Vagina (tissue), 2 donors: Measurements from ENCODE around the gene EFCAB9. TPM values are rescaled to one million over a fixed set of nuclear protein-coding genes. Genes with fewer than 3 reads are reported as not detected.
"Not testable (repeated sequence)": the region's sequence is repeated elsewhere in the genome, so short reads cannot be mapped to it uniquely, and the experiment has no call there.

ENCODE experiments used
- DNase-seq, 2 donors: peaks; one replicate each; pipeline ENCODE4 v3.0.0-alpha.2; 2017; ENCODE audit errors: extremely low spot score in 2 of 2
- H3K27ac ChIP-seq: fragments of 200-600 bp; sonication (generic); one replicate; pipeline ENCODE4 v1.5.1; 2019
- H3K27me3 ChIP-seq: fragments of 200-600 bp; sonication (generic); one replicate; pipeline ENCODE4 v1.5.1; 2019
- H3K36me3 ChIP-seq, 2 donors: fragments of 200-600 bp; sonication (generic); one replicate each; pipeline ENCODE4 v1.5.1; 2017 to 2019
- H3K4me1 ChIP-seq: fragments of 200-600 bp; sonication (generic); one replicate; pipeline ENCODE4 v1.5.1; 2019
- H3K4me3 ChIP-seq, 2 donors: fragments of 200-600 bp; sonication (generic); 1 replicate in 1 of 2; 2 replicates in 1 of 2; pipeline ENCODE4 v1.5.1; 2016 to 2019
- H3K9me3 ChIP-seq: fragments of 200-600 bp; sonication (generic); one replicate; pipeline ENCODE4 v1.5.1; 2019
- POLR2A ChIP-seq, 2 donors: fragments of 450-650 bp; IDR thresholded peaks; one replicate each; pipeline ENCODE4 v1.6.1; 2017; ENCODE audit warnings: antibody characterized with exemption in 2 of 2, mild to moderate bottlenecking in 2 of 2, moderate library complexity in 2 of 2
- POLR2AphosphoS5 ChIP-seq, 2 donors: sonication (generic); formaldehyde crosslinking; IDR thresholded peaks; one replicate each; pipeline ENCODE4 v1.9.0; 2017; ENCODE audit warnings: antibody characterized with exemption in 2 of 2, mild to moderate bottlenecking in 2 of 2, low read depth in 1 of 2; ENCODE audit not compliant: insufficient read depth in 1 of 2
- intact Hi-C: fragments of 100-400 bp; cut with DNase I; formaldehyde crosslinking; loops from one replicate; pipeline ENCODE4 v1.15.1; 2023
- total RNA-seq: library from RNA; depleted of rRNA; stranded (reverse); fragments of >200 nt; gene quantifications from one replicate; pipeline ENCODE4 v1.2.3, GENCODE V29; 2016
- TF ChIP-seq, protein P1 (sequence below), 3 experiments: fragments of 450-650 bp in 2 of 3; fragments of 200-600 bp in 1 of 3; sonication (generic) in 1 of 3; IDR thresholded peaks; one replicate each; pipeline ENCODE4 v1.5.1; 2017 to 2019; ENCODE audit warnings: antibody characterized with exemption in 3 of 3, mild to moderate bottlenecking in 2 of 3, moderate library complexity in 2 of 3

Gene EFCAB9
- total RNA-seq, 1 donor from 2014 or later: not detected

DNA sequence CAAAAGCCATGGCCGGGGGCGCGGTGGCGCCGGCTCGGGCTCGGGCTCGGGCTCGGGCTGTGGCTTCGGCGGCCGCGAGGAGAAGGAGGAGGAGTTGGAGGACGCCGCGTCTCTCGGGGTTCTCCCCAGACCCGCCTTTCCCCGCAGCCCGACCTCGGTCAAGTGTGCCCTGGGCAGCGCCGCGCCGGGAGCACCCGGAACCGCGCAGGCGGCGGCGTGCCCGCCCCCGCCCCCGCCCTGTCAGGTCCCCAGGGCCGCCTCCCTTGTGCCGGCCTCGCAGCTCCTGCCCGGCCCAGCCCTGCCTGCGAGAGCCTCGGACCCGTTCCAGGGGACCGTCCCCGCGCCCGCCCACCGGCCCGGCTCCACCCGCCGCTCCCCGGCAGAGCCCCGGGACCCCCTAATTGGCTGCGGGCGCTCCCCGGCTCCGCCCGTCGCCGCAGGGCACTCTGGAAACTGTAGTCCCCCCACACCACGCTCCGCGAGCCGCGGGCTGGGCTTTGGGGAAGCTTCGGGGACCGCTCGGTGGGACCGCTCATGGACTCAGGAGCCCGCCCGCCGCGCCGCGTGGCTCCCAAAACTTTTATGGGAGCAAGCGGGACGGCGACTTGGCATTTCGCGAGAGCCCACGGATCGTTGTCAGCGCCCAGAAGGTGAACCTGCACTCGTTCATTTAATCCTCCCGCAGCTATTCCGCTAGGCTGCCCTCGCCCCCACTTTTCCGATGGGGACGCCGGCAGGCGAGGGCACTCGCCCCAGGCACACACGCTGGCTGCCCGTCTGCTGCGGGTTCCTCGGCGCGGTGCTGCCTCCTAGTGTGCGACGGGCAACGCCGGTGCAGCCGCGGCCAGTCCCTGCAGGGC, 5.7 kb upstream of the EFCAB9 start, which contains the start of gene STK10:
Gene STK10, minus strand, starts transcription at position 192 of the 860 bp plus-strand sequence. Its CDS starts 182 bp downstream, at position 10.
- peak within 1 kb of the TSS; percentile 89 for H3K27ac ChIP-seq
- H3K4me1 ChIP-seq: peaks cover 24% of the 10 kb centered on the region
- no peaks in the 10 kb centered on the region for H3K27me3 ChIP-seq
- peak in 1 of 2 donors; percentile 25 for TF ChIP-seq POLR2A (IDR thresholded peaks at IDR 0.05)
- peak; percentile 50 to 74 for TF ChIP-seq POLR2AphosphoS5 (IDR thresholded peaks at IDR 0.05; ENCODE audit: insufficient read depth in 1 of 2, low read depth in 1 of 2)
- TF ChIP-seq, protein P1, sequence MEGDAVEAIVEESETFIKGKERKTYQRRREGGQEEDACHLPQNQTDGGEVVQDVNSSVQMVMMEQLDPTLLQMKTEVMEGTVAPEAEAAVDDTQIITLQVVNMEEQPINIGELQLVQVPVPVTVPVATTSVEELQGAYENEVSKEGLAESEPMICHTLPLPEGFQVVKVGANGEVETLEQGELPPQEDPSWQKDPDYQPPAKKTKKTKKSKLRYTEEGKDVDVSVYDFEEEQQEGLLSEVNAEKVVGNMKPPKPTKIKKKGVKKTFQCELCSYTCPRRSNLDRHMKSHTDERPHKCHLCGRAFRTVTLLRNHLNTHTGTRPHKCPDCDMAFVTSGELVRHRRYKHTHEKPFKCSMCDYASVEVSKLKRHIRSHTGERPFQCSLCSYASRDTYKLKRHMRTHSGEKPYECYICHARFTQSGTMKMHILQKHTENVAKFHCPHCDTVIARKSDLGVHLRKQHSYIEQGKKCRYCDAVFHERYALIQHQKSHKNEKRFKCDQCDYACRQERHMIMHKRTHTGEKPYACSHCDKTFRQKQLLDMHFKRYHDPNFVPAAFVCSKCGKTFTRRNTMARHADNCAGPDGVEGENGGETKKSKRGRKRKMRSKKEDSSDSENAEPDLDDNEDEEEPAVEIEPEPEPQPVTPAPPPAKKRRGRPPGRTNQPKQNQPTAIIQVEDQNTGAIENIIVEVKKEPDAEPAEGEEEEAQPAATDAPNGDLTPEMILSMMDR (IDR thresholded peaks at IDR 0.05): peak; percentile 62 to 93 (median 87)
- peak within 1 kb of the TSS; percentile 75 to 96 for H3K4me3 ChIP-seq
- intact Hi-C loops: loop anchor here (2.0 to 10.0 kb wide), 4 partner anchors 79 to 781 kb away; partner anchors contain the start of gene UBTD2
- no peaks in the 10 kb centered on the region for H3K9me3 ChIP-seq
- H3K36me3 ChIP-seq: no peaks in the 10 kb centered on the region
- no peak for DNase-seq

DNA sequence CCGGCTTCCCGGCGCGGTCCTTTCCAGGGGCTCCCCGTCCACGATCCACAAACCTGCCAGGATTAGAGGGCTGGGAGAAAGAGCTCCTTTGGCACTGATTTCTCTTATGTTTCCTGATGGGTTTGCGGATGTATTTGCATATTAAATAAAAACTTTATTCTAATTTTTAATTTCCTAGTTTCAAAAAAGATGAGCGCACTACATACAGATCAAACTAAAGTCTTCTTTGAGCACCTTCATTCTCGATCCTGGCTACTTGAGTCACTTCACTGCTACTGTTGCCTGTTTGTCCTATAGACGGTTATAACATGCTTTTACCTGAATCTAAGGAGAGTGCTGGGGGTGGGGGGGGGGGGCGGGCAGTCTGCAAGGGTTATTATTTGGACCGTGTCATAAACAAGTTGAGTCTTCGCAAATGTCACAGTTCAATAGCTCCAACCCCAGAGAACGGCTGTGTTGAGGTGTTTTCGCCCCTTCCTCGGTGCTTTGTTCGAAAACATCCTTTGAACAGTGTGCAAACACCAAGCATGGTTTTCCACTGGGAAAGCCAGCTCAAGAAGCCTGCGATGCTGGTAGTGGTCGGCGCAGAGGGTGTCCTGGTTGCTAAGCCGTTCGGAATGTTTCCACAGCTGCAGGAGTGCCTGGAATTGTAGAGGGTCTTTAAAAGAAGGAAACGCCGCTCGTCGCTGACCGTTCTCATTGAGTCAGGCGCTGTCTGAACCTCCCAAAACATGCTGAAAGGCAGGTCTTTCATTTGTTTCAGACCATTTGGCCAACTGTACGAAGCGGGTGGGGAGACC, 4.9 kb upstream of the EFCAB9 start:
- Histone ChIP-seq H3K27me3 (no peaks in the 10 kb centered on the region), H3K36me3 (no peaks in the 10 kb centered on the region), H3K27ac (peak overlapping the region; percentile 89), H3K4me3 (peak overlapping the region; percentile 75 to 96), H3K9me3 (no peaks in the 10 kb centered on the region), H3K4me1 (peaks cover 24% of the 10 kb centered on the region)
- DNase-seq: no peak
- TF ChIP-seq, protein P1 (IDR thresholded peaks at IDR 0.05): no peak
- TF ChIP-seq POLR2AphosphoS5 (IDR thresholded peaks at IDR 0.05; ENCODE audit: insufficient read depth in 1 of 2, low read depth in 1 of 2): no peak
- intact Hi-C loops: loop anchor here (2.0 to 10.0 kb wide), 4 partner anchors 80 to 782 kb away; partner anchors contain the start of gene UBTD2

DNA sequence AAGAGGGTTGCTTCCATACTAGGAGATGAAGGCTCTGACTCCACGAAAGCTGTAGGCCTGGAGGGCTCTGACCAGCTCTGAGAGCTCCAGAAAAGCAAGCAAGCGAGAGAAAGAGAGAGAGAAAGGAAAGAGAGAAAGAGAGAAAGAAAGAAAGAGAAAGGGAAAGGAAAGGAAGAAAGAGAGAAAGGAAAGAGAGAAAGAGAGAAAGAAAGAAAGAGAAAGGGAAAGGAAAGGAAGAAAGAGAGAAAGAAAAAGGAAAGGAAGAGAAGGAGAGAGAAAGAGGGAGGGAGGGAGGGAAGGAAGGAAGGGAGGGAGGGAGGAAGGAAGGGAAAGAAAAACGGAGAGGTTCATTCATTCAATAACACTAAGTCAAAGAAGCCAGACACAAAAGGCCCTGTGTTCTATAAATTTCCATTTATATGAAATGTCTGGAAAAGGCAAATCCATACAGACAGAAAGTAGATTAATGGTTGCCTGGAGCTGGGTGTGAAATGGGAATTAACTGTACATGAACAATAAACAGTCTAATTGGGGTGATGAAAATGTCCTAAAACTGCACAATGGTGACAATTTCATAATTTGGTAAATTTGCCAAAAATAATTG, 4.2 kb upstream of the EFCAB9 start:
- intact Hi-C loops: loop anchor here (2.0 to 10.0 kb wide), 4 partner anchors 81 to 782 kb away; partner anchors contain the start of gene UBTD2
- H3K27ac ChIP-seq: no peak overlapping the region
- TF ChIP-seq, protein P1 (IDR thresholded peaks at IDR 0.05): no peak
- TF ChIP-seq POLR2A (IDR thresholded peaks at IDR 0.05) (no peak), POLR2AphosphoS5 (IDR thresholded peaks at IDR 0.05; ENCODE audit: insufficient read depth in 1 of 2, low read depth in 1 of 2) (no peak)
- no peak for DNase-seq
- H3K4me1 ChIP-seq: peaks cover 24% of the 10 kb centered on the region
- no peaks in the 10 kb centered on the region for H3K36me3 ChIP-seq
- H3K27me3 ChIP-seq: no peaks in the 10 kb centered on the region
- no peaks in the 10 kb centered on the region for H3K9me3 ChIP-seq
- no peak overlapping the region for H3K4me3 ChIP-seq

DNA sequence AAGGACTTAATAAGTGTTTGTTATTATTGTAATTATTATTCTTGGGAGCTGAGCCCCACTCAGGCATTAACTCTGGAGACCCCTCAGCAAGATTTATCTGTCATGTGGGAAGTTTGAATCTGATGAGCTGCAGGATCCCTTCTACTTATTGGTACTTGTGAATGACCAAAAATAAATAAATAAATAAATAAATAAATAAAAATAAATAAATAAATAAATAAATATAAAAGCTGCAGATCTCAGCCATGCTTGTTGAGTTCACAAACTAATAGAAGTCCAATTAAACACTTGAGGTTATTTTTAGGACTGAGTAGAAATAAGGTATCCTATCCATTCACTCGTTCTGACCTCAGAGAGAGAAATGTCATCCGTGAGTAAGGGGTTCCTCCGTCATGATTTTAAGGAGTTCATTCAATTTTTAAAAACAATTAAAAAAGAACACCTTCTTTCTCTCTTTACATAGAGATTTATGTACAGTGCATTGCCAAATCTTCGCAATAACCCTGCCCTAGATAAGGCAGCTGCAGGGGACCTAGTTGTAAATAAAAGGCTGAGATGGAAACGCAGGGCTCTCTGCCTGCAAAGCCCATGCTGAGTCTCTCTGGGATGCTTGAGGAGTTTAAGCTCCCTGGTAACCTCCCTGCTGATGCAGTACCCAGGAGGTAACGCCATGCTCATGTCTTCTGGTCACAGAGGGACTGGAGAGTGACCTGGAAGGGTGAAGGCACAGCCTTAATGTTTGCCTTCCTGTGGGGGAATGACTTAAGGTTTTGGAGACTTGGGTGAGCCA, 1.2 kb downstream of the EFCAB9 start:
- Histone ChIP-seq H3K27me3 (no peaks in the 10 kb centered on the region), H3K4me1 (no peaks in the 10 kb centered on the region), H3K4me3 (no peak overlapping the region), H3K36me3 (no peaks in the 10 kb centered on the region), H3K27ac (no peak overlapping the region), H3K9me3 (no peaks in the 10 kb centered on the region)
- TF ChIP-seq POLR2A (IDR thresholded peaks at IDR 0.05) (no peak), POLR2AphosphoS5 (IDR thresholded peaks at IDR 0.05; ENCODE audit: insufficient read depth in 1 of 2, low read depth in 1 of 2) (no peak)
- TF ChIP-seq, protein P1 (IDR thresholded peaks at IDR 0.05): no peak
- intact Hi-C loops: no loop called here
- DNase-seq: no peak

DNA sequence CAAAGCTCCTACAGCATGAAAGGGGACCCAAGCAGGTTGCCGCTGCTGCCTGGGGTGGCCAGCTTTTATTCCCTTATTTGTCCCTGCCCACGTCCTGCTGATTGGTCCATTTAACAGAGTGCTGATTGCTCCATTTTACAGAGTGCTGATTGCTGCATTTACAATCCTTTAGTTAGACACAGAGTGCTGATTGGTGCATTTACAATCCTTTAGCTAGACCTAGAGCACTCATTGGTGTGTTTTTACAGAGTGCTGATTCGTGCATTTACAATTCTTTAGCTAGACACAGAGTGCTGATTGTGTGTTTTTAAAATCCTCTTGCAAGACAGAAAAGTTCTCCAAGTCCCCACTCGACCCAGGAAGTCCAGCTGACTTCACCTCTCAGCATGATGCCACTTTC, 3.8 kb downstream of the EFCAB9 start:
- H3K4me1 ChIP-seq, H3K27me3 ChIP-seq, H3K4me3 ChIP-seq, H3K9me3 ChIP-seq, intact Hi-C loops, DNase-seq, H3K27ac ChIP-seq, H3K36me3 ChIP-seq: not testable (repeated sequence)
